Left lobe of liver (tissue), 1 donor: Measurements from ENCODE around the gene OR5B2. TPM values are rescaled to one million over a fixed set of nuclear protein-coding genes. Genes with fewer than 3 reads are reported as not detected.

Experiments used
- total RNA-seq: library from RNA; stranded (reverse); gene quantifications from one replicate; pipeline ENCODE4 v1.2.1, GENCODE V29; 2021
- donor health status: DM: no; HTN: yes; CAD: no.

Gene OR5B2
- total RNA-seq, 1 donor from 2014 or later: not detected

Other genes starting within 250 kb of the OR5B2 start
- not detected for gene OR9Q2, start 239.1 kb downstream of the OR5B2 start, total RNA-seq
- gene OR1S2, start 224.0 kb downstream of the OR5B2 start, total RNA-seq: not detected
- not detected for gene OR1S1, start 215.4 kb downstream of the OR5B2 start, total RNA-seq
- gene OR10Q1, start 199.2 kb downstream of the OR5B2 start, total RNA-seq: not detected
- not detected for gene OR10W1, start 159.9 kb downstream of the OR5B2 start, total RNA-seq
- gene OR5B17, start 69.1 kb downstream of the OR5B2 start, total RNA-seq: not detected
- not detected for gene OR5B3, start 21.2 kb downstream of the OR5B2 start, total RNA-seq
- not detected for gene OR5B12, start 14.1 kb upstream of the OR5B2 start, total RNA-seq
- not detected for gene OR5B21, start 80.0 kb upstream of the OR5B2 start, total RNA-seq
- gene LPXN, start 147.7 kb upstream of the OR5B2 start, total RNA-seq: 3.4 TPM
- 19.3 TPM for gene ZFP91, start 150.9 kb upstream of the OR5B2 start, total RNA-seq
- 0.50 TPM for gene CNTF, start 194.5 kb upstream of the OR5B2 start, total RNA-seq